Measurements from ENCODE around the gene MTUS2.
A peak's percentile ranks its signal among the peaks of the same experiment; 100 is the strongest.

Gene MTUS2

GRCh38 chr13:29508130-29508875 lies 688.2 kb downstream of the MTUS2 start:
- peak; percentile 57 for DNase-seq (ENCODE audit: low read depth)

GRCh38 chr13:29508876-29509252 lies 688.7 kb downstream of the MTUS2 start:
- DNase-seq (ENCODE audit: low read depth), result no peak

- no peak for DNase-seq (ENCODE audit: low read depth)
Measured at GRCh38 chr13:29509999-29510589, 690.0 kb downstream of the MTUS2 start.

- DNase-seq (ENCODE audit: low read depth), result no peak
Measured at GRCh38 chr13:29510651-29511084, 690.5 kb downstream of the MTUS2 start.

GRCh38 chr13:29511106-29511796 lies 691.1 kb downstream of the MTUS2 start:
- no peak for DNase-seq (ENCODE audit: low read depth)

- no peak for DNase-seq (ENCODE audit: low read depth)
Measured at GRCh38 chr13:29511980-29512379, 691.8 kb downstream of the MTUS2 start.

GRCh38 chr13:29513002-29513980 lies 693.2 kb downstream of the MTUS2 start:
- DNase-seq (ENCODE audit: low read depth), result no peak

GRCh38 chr13:29513981-29514719 lies 694.0 kb downstream of the MTUS2 start:
- DNase-seq (ENCODE audit: low read depth), result no peak

GRCh38 chr13:29514720-29515310 lies 694.7 kb downstream of the MTUS2 start:
- no peak for DNase-seq (ENCODE audit: low read depth)

- no peak for DNase-seq (ENCODE audit: low read depth)
Measured at GRCh38 chr13:29515372-29515771, 695.2 kb downstream of the MTUS2 start.

- no peak for DNase-seq (ENCODE audit: low read depth)
Measured at GRCh38 chr13:29516012-29516411, 695.9 kb downstream of the MTUS2 start.

- no peak for DNase-seq (ENCODE audit: low read depth)
Measured at GRCh38 chr13:29516880-29517279, 696.7 kb downstream of the MTUS2 start.

- DNase-seq (ENCODE audit: low read depth), result no peak
Measured at GRCh38 chr13:29519921-29520320, 699.8 kb downstream of the MTUS2 start.

- no peak for DNase-seq (ENCODE audit: low read depth)
Measured at GRCh38 chr13:29520671-29521070, 700.5 kb downstream of the MTUS2 start.

GRCh38 chr13:29521336-29521735 lies 701.2 kb downstream of the MTUS2 start:
- DNase-seq (ENCODE audit: low read depth), result no peak

- DNase-seq (ENCODE audit: low read depth), result no peak
Measured at GRCh38 chr13:29522044-29522685, 702.0 kb downstream of the MTUS2 start.

- no peak for DNase-seq (ENCODE audit: low read depth)
Measured at GRCh38 chr13:29523199-29523961, 703.2 kb downstream of the MTUS2 start.

- DNase-seq (ENCODE audit: low read depth), result no peak
Measured at GRCh38 chr13:29524176-29524575, 704.0 kb downstream of the MTUS2 start.

- DNase-seq (ENCODE audit: low read depth), result no peak
Measured at GRCh38 chr13:29524641-29525040, 704.5 kb downstream of the MTUS2 start.

- no peak for DNase-seq (ENCODE audit: low read depth)
Measured at GRCh38 chr13:29525757-29526156, 705.6 kb downstream of the MTUS2 start.
